ENCODE measurements around the gene CGREF1.

Gene CGREF1

DNA sequence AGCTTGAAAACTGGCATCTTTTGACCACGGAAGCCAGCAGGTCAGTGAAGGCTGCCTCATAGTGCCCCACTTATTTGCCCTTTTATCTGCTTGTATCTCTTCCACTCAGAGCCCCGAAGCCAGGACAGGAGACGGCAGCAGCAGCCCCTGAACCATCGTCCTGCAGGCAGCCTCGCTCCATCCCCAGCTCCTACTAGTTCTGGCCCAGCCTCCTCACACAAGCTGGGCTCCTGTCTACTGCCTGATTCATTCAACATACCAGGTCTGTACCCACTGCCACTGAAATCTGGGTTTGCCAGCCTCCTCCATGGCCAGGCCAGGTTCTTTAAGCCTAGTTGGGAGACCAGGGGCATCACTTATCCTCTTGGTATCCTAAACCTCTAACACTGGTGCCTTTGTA lies 51.5 kb downstream of the CGREF1 start:
- no peak overlapping the region for H3K27ac ChIP-seq (ENCODE audit: low read length)
- no peak for DNase-seq
- no peak overlapping the region for H2AFZ ChIP-seq (ENCODE audit: low read depth, low read length)
- no peak overlapping the region for H3K9ac ChIP-seq (ENCODE audit: low read depth, low read length)
- TF ChIP-seq EZH2 (IDR thresholded peaks at IDR 0.05; ENCODE audit: borderline replicate concordance, low read depth, low read length, severe bottlenecking), result no peak
- TF ChIP-seq, protein P1, sequence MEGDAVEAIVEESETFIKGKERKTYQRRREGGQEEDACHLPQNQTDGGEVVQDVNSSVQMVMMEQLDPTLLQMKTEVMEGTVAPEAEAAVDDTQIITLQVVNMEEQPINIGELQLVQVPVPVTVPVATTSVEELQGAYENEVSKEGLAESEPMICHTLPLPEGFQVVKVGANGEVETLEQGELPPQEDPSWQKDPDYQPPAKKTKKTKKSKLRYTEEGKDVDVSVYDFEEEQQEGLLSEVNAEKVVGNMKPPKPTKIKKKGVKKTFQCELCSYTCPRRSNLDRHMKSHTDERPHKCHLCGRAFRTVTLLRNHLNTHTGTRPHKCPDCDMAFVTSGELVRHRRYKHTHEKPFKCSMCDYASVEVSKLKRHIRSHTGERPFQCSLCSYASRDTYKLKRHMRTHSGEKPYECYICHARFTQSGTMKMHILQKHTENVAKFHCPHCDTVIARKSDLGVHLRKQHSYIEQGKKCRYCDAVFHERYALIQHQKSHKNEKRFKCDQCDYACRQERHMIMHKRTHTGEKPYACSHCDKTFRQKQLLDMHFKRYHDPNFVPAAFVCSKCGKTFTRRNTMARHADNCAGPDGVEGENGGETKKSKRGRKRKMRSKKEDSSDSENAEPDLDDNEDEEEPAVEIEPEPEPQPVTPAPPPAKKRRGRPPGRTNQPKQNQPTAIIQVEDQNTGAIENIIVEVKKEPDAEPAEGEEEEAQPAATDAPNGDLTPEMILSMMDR (IDR thresholded peaks at IDR 0.05; ENCODE audit: borderline replicate concordance, extremely low read depth, low read length, poor library complexity, severe bottlenecking), result no peak
- peaks cover 51% of the 10 kb centered on the region for H3K36me3 ChIP-seq (ENCODE audit: insufficient read depth, low read length)
- no peak overlapping the region for H3K4me2 ChIP-seq (ENCODE audit: insufficient read depth, low read length)
- H3K9me3 ChIP-seq (ENCODE audit: insufficient read depth, low read length, severe bottlenecking), result no peaks in the 10 kb centered on the region
- peaks cover 24% of the 10 kb centered on the region for H3K4me1 ChIP-seq (ENCODE audit: insufficient read depth, low read length)
- H3K27me3 ChIP-seq (ENCODE audit: insufficient read depth, low read length, poor library complexity), result no peaks in the 10 kb centered on the region
- no peak for ATAC-seq (ENCODE audit: insufficient read depth, low read depth)
- H3K79me2 ChIP-seq (ENCODE audit: insufficient read depth, low read length), result peaks cover 28% of the 10 kb centered on the region
- H3K4me3 ChIP-seq (ENCODE audit: low read depth in 1 of 2, low read length in 2 of 2), result no peak overlapping the region
- peaks cover 20% of the 10 kb centered on the region; the same call in 1 of the 2 replicates for H4K20me1 ChIP-seq (ENCODE audit: insufficient read depth, low read length)

DNA sequence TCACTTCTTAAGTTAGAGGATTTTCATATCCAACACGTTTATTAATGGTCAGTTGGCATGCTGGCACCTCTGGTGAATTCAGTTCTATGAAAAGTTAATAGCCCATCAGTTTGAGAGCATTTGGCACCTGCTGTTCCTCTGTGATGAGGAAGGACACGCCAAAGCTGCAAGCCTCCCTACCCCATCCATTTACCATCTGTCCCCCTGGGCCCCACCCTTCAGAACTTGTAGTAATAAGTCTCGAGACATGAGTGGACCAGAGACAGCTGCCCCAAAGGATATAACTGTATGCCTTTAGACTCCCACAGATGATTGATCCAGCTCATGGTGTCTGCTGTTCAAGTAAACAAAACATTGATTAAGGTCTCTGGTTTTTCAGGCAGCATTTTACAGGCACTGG lies 53.8 kb downstream of the CGREF1 start:
- Histone ChIP-seq H3K27ac (ENCODE audit: low read length) (no peak overlapping the region), H3K9me3 (ENCODE audit: insufficient read depth, low read length, severe bottlenecking) (no peaks in the 10 kb centered on the region), H3K4me2 (ENCODE audit: insufficient read depth, low read length) (no peak overlapping the region), H2AFZ (ENCODE audit: low read depth, low read length) (no peak overlapping the region), H3K9ac (ENCODE audit: low read depth, low read length) (no peak overlapping the region), H3K4me3 (ENCODE audit: low read depth in 1 of 2, low read length in 2 of 2) (no peak overlapping the region), H3K4me1 (ENCODE audit: insufficient read depth, low read length) (peaks cover 8% of the 10 kb centered on the region), H4K20me1 (ENCODE audit: insufficient read depth, low read length) (0 out of 2 replicates have a peak, but pooled peaks cover 11% of the 10 kb centered on the region), H3K36me3 (ENCODE audit: insufficient read depth, low read length) (peaks cover 52% of the 10 kb centered on the region), H3K27me3 (ENCODE audit: insufficient read depth, low read length, poor library complexity) (no peaks in the 10 kb centered on the region), H3K79me2 (ENCODE audit: insufficient read depth, low read length) (peaks cover 15% of the 10 kb centered on the region)
- ATAC-seq (ENCODE audit: insufficient read depth, low read depth) (no peak), DNase-seq (no peak)
- no peak for TF ChIP-seq EZH2 (IDR thresholded peaks at IDR 0.05; ENCODE audit: borderline replicate concordance, low read depth, low read length, severe bottlenecking)

DNA sequence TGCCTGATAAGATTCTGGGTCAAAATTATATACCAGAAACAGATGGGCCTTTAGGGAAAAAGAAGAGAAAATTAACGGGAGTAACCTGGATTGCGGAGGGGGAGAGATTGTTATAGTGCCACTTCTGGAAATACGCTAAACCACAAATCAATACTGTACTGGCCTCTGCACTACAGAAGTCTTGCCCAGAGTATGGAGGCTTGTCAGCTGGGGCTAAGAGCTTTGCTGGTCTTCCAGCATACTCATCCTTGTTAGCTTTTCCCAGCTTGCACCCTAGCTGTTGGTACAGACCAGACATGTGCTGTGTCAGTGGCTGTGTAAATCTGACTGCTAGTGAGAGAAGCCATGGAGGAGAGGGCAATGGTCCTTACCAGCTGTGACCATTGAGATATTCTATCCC lies 58.6 kb downstream of the CGREF1 start:
- Histone ChIP-seq H3K79me2 (ENCODE audit: insufficient read depth, low read length) (no peaks in the 10 kb centered on the region), H3K4me3 (ENCODE audit: low read depth in 1 of 2, low read length in 2 of 2) (no peak overlapping the region), H3K4me1 (ENCODE audit: insufficient read depth, low read length) (no peaks in the 10 kb centered on the region), H3K36me3 (ENCODE audit: insufficient read depth, low read length) (peaks cover 60% of the 10 kb centered on the region), H3K9ac (ENCODE audit: low read depth, low read length) (no peak overlapping the region), H3K27me3 (ENCODE audit: insufficient read depth, low read length, poor library complexity) (no peaks in the 10 kb centered on the region), H3K27ac (ENCODE audit: low read length) (no peak overlapping the region), H4K20me1 (ENCODE audit: insufficient read depth, low read length) (0 out of 2 replicates have a peak, but pooled peaks cover 3% of the 10 kb centered on the region), H3K4me2 (ENCODE audit: insufficient read depth, low read length) (no peak overlapping the region), H2AFZ (ENCODE audit: low read depth, low read length) (no peak overlapping the region), H3K9me3 (ENCODE audit: insufficient read depth, low read length, severe bottlenecking) (no peaks in the 10 kb centered on the region)
- DNase-seq (no peak), ATAC-seq (ENCODE audit: insufficient read depth, low read depth) (0 out of 3 replicates have a peak, but pooled peaks have one; percentile 10)
- no peak for TF ChIP-seq EZH2 (IDR thresholded peaks at IDR 0.05; ENCODE audit: borderline replicate concordance, low read depth, low read length, severe bottlenecking)
- TF ChIP-seq, protein P1 (IDR thresholded peaks at IDR 0.05; ENCODE audit: borderline replicate concordance, extremely low read depth, low read length, poor library complexity, severe bottlenecking), result no peak

DNA sequence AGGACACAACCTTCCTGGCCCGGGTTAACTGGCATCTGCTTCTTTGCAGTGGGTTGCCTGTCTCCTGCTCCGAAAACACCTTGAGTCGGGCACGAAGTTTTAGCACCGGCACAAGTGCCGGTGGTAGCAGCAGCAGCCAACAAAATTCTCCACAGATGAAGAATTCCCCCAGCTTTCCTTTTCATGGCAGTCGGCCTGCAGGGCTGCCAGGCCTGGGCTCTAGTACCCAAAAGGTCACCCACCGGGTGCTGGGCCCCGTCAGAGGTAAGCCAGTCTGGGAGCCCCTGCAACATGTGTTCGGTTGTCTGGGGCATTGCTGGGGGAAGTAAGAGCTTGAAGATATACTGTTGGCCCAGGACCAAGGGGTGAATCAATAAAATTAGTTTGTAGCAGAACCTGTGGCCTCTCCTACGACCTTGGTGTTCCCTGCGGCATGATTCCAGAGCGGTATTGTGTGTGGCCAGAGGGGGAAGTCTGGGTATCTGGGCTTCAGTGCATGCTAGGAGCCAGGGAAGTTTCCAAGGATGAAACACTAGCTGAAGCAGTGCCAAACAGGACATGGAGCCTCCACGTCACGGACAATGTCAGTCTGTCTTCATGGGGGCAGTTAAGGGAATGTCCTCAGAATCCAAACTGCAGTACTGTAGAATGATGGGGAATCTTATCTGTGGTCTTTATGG lies 59.6 kb downstream of the CGREF1 start:
- Histone ChIP-seq H3K36me3 (ENCODE audit: insufficient read depth, low read length) (peaks cover 66% of the 10 kb centered on the region), H3K4me2 (ENCODE audit: insufficient read depth, low read length) (no peak overlapping the region), H4K20me1 (ENCODE audit: insufficient read depth, low read length) (0 out of 2 replicates have a peak, but pooled peaks cover 3% of the 10 kb centered on the region), H3K4me3 (ENCODE audit: low read depth in 1 of 2, low read length in 2 of 2) (no peak overlapping the region), H3K9me3 (ENCODE audit: insufficient read depth, low read length, severe bottlenecking) (no peaks in the 10 kb centered on the region), H3K4me1 (ENCODE audit: insufficient read depth, low read length) (no peaks in the 10 kb centered on the region), H3K79me2 (ENCODE audit: insufficient read depth, low read length) (no peaks in the 10 kb centered on the region), H3K27ac (ENCODE audit: low read length) (no peak overlapping the region), H3K9ac (ENCODE audit: low read depth, low read length) (no peak overlapping the region), H3K27me3 (ENCODE audit: insufficient read depth, low read length, poor library complexity) (no peaks in the 10 kb centered on the region), H2AFZ (ENCODE audit: low read depth, low read length) (no peak overlapping the region)
- DNase-seq (no peak), ATAC-seq (ENCODE audit: insufficient read depth, low read depth) (no peak)
- no peak for TF ChIP-seq EZH2 (IDR thresholded peaks at IDR 0.05; ENCODE audit: borderline replicate concordance, low read depth, low read length, severe bottlenecking)
- TF ChIP-seq, protein P1 (IDR thresholded peaks at IDR 0.05; ENCODE audit: borderline replicate concordance, extremely low read depth, low read length, poor library complexity, severe bottlenecking), result no peak

All from DND-41 (cell line).